ACC112 (cell line): ENCODE results near the gene SDS.

ENCODE experiments used
- H2AFZ ChIP-seq: fragments of 200-600 bp; sonication (generic); one replicate; pipeline ENCODE4 v1.6.0; 2017; ENCODE audit warnings: antibody characterized with exemption, low read length; ENCODE audit not compliant: unreplicated experiment
- H3K27ac ChIP-seq: fragments of 200-600 bp; sonication (generic); 2 replicates; pipeline ENCODE4 v1.5.1; 2014; ENCODE audit warnings: low read depth, mild to moderate bottlenecking, antibody characterized with exemption, low read length, moderate library complexity
- H3K27me3 ChIP-seq: fragments of 200-600 bp; sonication (generic); 2 replicates; pipeline ENCODE4 v1.6.1; 2014; ENCODE audit warnings: mild to moderate bottlenecking, antibody characterized with exemption, low read length, moderate library complexity, mixed read lengths; ENCODE audit not compliant: insufficient read depth
- H3K36me3 ChIP-seq: fragments of 200-600 bp; sonication (generic); 2 replicates; pipeline ENCODE4 v1.6.1; 2016; ENCODE audit warnings: mild to moderate bottlenecking, antibody characterized with exemption, low read length, moderate library complexity, mixed read lengths; ENCODE audit not compliant: insufficient read depth
- H3K4me1 ChIP-seq: fragments of 200-600 bp; sonication (generic); one replicate; pipeline ENCODE4 v1.6.1; 2016; ENCODE audit warnings: low read length, mixed read lengths; ENCODE audit not compliant: insufficient read depth, unreplicated experiment, control insufficient read depth
- H3K4me3 ChIP-seq: fragments of 200-600 bp; sonication (generic); 2 replicates; pipeline ENCODE4 v1.5.1; 2014; ENCODE audit warnings: mild to moderate bottlenecking, low read depth, low read length
- H3K79me2 ChIP-seq: fragments of 200-600 bp; sonication (generic); one replicate; pipeline ENCODE4 v1.6.0; 2016; ENCODE audit warnings: low read length; ENCODE audit not compliant: control insufficient read depth, unreplicated experiment, insufficient read depth

Gene SDS, protein sequence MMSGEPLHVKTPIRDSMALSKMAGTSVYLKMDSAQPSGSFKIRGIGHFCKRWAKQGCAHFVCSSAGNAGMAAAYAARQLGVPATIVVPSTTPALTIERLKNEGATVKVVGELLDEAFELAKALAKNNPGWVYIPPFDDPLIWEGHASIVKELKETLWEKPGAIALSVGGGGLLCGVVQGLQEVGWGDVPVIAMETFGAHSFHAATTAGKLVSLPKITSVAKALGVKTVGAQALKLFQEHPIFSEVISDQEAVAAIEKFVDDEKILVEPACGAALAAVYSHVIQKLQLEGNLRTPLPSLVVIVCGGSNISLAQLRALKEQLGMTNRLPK

DNA sequence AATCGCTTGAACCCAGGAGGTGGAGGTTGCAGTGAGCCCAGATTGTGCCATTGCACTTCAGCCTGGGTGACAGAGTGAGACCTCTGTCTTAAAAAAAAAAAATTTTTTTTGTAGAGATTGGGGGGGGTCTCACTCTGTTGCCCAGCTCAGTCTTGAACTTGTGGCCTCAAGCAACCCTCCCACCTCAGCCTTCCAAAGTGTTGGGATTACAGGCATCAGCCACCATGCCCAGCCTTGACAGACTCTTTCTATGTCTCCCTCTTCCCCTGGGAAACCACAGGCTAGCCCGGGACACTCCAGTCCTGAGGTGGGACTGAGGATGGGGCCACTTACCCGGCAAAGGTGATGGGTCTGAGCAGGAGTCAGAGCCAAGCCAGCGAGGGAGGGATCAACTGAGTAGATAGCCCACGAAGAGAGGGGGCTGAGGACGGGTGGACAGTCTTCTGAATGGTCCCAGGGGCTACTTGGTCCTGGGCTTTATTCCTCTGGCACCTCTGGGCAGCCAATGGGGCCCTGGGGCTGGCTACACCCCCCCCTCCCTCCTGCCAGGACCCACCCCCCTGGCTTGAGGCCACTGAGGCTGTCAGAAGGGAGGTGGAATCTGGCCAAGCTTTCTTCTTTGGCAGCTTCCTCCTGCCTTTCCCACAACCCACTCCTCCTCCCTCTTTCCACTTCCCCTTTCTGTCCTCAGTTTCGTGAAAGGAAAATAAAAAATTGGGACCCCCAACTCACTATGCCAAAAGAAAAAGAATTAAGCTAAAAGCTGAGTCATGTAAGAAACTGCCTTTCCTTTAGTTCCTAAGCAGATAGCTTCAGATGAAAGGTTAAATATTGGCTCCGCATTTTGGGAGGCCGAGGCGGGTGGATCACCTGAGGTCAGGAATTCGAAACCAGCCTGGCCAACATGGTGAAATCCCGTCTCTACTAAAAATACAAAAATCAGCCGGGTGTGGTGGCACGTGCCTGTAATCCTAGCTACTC, at the start of gene SDS:
Gene SDS (minus strand): TSS at position 453 of the 981 bp plus-strand sequence. CDS start 4,179 bp downstream, outside the sequence.
- Histone ChIP-seq H3K27ac (no peak within 1 kb of the TSS), H2AFZ (peak within 1 kb of the TSS; percentile 84), H3K4me1 (peaks cover 18% of the 10 kb centered on the region), H3K27me3 (no peaks in the 10 kb centered on the region), H3K36me3 (no peaks in the 10 kb centered on the region), H3K4me3 (0 out of 2 replicates have a peak within 1 kb of the TSS, but pooled peaks have one; percentile 27), H3K79me2 (no peaks in the 10 kb centered on the region)

DNA sequence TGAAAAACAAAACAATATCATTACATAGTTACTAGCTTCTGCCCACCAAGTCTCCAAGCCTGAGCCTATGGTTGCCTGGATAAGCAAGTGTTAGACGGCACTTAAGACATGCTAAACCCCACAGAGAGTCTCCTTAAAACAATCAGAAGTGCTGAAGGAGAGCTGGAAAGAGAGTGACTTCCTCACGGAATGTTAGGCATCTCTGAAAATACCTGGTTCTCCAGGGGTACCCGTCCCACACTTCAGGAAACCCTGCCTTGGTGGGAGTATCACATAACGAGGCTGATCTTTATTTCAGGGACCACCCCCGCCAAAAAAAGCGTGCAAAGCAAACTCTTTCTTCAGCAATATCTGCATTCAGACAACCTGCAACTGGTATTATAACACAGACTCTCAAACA, 49.6 kb upstream of the SDS start:
- Histone ChIP-seq H3K27ac (no peak overlapping the region), H3K4me1 (no peaks in the 10 kb centered on the region), H3K4me3 (no peak overlapping the region), H2AFZ (no peak overlapping the region), H3K79me2 (no peaks in the 10 kb centered on the region), H3K27me3 (peaks cover 21% of the 10 kb centered on the region), H3K36me3 (no peaks in the 10 kb centered on the region)

DNA sequence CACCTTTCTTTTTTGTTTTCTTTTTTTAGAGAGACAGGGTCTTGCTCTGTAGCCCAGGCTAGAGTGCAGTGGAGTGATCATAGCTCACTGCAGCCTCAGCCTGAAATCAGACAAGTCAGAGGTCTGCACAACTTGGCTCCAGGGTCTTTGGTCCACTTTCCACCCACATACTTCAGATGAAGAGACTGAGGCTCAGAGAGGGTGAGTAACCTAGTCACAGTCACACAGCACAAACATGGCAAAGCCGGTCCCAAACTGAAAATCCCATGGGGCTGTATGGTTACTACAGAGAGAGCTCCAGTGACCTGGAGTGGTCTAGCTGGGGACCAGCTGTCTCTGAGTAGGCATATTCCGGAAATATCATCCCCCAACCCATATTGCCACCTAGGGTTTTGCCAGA, 48.8 kb upstream of the SDS start:
- Histone ChIP-seq H3K27me3 (peaks cover 15% of the 10 kb centered on the region), H3K79me2 (no peaks in the 10 kb centered on the region)

DNA sequence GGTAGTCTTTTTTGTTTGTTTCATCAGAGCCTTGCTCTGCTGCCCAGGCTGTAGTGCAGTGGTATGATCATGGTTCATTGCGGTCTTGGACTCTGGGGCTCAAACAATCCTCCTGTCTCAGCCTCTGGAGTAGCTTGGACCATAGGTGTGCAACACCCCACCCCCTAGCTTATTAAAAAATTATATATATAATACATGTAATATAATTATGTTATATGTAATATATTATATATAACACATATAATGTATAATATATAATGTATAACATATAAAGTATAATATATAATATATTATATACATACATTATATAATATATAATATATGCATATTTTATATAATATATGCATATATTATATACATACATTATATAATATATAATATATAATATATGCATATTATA, 46.2 kb upstream of the SDS start:
- H2AFZ ChIP-seq: no peak overlapping the region
- H3K36me3 ChIP-seq: no peaks in the 10 kb centered on the region
- H3K27ac ChIP-seq: no peak overlapping the region
- H3K4me3 ChIP-seq: no peak overlapping the region
- H3K27me3 ChIP-seq: peaks cover 30% of the 10 kb centered on the region
- H3K4me1 ChIP-seq: no peaks in the 10 kb centered on the region
- H3K79me2 ChIP-seq: no peaks in the 10 kb centered on the region

More for the DNA sequence above, 48.8 kb upstream of the SDS start:
- no peaks in the 10 kb centered on the region for H3K36me3 ChIP-seq
- no peak overlapping the region for H3K4me3 ChIP-seq
- no peak overlapping the region for H3K27ac ChIP-seq
- H2AFZ ChIP-seq: no peak overlapping the region
- H3K4me1 ChIP-seq: no peaks in the 10 kb centered on the region

DNA sequence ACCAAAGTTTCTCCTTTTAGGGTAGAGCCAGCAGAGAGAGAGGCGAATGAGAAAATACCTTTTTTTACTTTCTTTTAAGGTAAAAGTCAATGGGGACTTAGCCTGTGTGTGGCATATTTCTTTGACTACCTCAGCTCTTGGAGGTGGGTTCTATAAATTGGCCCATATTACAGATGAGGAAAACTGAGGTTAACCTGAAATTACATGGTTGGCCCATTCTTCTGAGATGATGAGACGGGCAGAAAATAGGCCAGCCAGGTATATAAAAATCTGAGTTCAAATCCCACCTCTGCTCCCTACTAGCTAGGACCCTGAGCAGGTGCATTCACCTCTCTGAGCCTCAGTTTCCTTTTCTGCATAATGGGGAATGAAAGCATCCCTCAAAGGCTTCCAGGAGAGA, 45.6 kb upstream of the SDS start:
- H3K4me3 ChIP-seq: no peak overlapping the region
- peaks cover 34% of the 10 kb centered on the region for H3K27me3 ChIP-seq
- H3K79me2 ChIP-seq: no peaks in the 10 kb centered on the region

DNA sequence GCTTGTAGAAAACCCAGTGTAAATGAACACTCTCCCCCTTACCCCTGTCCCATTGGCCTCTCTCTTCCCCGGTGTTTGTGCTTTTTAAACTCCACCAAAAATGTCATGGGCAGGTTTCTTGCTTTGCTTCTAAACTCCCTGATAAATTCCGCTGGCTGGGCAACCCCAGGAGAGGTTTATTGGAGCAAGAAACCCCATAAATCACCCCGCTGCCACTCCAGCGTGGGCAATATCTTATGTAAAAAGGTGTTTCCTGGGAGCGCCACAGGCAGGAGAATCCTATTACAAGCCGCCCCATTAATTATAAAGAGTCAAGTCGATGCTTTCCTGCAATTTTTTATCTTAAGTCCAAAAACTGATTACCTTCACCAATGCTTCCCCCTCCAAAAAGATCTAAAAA, 45.2 kb upstream of the SDS start:
- Histone ChIP-seq H2AFZ (no peak overlapping the region), H3K79me2 (no peaks in the 10 kb centered on the region), H3K4me1 (no peaks in the 10 kb centered on the region), H3K4me3 (no peak overlapping the region), H3K27me3 (peaks cover 36% of the 10 kb centered on the region), H3K27ac (no peak overlapping the region), H3K36me3 (no peaks in the 10 kb centered on the region)

More for the DNA sequence above, 45.6 kb upstream of the SDS start:
- Histone ChIP-seq H3K27ac (no peak overlapping the region), H3K4me1 (no peaks in the 10 kb centered on the region), H3K36me3 (no peaks in the 10 kb centered on the region), H2AFZ (no peak overlapping the region)

DNA sequence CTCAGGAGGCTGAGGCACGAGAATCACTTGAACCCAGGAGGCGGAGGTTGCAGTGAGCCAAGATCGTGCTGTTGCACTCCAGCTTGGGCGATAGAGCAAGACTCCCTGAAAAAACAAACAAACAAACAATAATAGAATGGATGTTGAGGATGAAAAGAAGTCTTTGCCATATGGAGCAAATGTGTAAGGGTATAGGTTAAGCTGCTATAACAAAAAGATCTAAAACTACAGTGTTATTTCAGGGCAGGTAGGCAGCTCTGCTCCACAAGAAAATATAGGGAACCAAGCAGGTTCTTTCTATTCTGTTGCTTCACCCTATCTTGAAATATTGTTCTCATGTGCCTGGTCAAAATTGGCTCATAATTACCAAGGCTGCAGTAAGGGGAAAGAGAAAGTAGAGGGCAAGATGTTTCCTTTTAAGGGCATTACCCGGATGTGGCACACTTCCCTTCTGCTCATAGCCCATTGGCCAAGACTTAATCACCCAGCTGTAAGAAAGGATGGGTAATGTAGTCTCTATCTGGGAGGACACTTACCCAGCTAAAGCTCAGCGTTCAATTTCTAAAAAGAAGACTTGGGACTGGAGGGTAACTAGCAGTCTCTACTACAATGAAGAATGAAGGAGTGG, 42.0 kb upstream of the SDS start:
- no peak overlapping the region for H2AFZ ChIP-seq
- H3K36me3 ChIP-seq: no peaks in the 10 kb centered on the region
- H3K27ac ChIP-seq: no peak overlapping the region
- no peak overlapping the region for H3K4me3 ChIP-seq
- no peaks in the 10 kb centered on the region for H3K4me1 ChIP-seq
- H3K79me2 ChIP-seq: no peaks in the 10 kb centered on the region
- peaks cover 41% of the 10 kb centered on the region for H3K27me3 ChIP-seq

DNA sequence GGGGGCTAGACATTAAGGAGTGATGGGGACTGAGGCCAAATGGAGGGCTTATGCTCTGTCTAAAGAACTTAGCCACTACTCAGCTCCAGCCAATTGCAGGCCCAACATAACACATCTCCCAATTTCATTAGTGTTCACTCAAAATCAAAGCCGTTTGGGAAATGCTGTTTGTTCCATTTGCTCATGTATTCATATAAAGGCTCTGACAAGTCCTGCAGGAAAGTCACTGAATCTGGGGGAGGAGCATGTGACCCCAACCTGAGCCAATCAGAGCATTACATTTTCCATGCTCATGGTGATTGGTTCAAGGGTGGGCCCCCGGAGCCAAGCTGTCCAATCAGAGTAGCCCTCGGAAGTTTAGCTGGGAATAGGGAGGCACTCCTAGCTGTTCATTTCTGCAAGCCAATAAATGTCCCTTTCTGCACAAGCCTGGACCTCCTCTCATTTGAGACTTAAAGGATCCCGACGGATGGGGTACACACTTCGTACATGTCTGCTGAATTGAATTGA, 39.4 kb upstream of the SDS start:
- no peak overlapping the region for H3K27ac ChIP-seq
- no peaks in the 10 kb centered on the region for H3K4me1 ChIP-seq
- H3K79me2 ChIP-seq: no peaks in the 10 kb centered on the region
- H3K27me3 ChIP-seq: peaks cover 35% of the 10 kb centered on the region
- no peak overlapping the region for H2AFZ ChIP-seq
- H3K4me3 ChIP-seq: no peak overlapping the region
- no peaks in the 10 kb centered on the region for H3K36me3 ChIP-seq

DNA sequence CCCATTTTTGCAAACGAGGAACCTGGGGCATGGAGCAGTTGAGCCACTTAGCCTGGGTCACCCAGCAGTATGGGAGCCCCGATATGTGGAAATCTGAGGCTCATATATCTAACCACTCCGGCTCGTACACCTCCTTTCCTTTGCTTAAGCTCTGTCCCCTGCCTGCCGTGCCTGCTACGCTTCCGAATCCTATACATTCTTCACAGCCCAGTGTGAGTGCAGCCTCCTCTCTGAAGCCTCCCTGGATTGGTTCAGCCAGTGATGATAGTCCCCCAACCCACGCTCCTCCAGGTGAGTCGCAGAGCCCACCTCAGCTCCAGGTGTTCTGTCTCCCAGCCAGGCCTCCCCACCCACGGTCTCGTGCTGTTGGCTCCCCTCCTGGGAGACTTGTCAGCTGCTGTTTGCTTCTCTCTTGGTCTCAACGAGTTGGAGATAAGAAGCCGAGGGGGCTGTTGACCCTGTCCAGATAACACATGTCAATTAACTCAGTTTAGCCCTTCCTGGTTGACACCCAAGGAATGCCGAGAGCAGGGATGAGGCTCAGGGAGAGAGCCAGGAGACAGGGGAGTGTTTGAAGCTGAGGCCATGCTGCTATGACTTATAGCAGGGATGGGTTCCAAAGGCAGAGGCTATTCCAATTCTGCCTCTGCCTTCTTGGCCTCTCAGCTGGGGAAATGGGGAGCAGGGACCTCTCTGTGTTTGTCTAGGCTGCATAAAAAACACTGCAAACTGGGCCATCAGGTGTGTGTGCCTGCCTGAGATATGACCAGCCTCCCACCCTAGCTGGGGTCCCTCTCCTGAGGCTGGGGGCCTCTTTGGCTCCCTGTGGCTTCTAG, 37.5 kb upstream of the SDS start:
- H2AFZ ChIP-seq: no peak overlapping the region
- H3K4me1 ChIP-seq: no peaks in the 10 kb centered on the region
- H3K27ac ChIP-seq: no peak overlapping the region
- H3K79me2 ChIP-seq: no peaks in the 10 kb centered on the region
- peaks cover 28% of the 10 kb centered on the region for H3K27me3 ChIP-seq
- no peak overlapping the region for H3K4me3 ChIP-seq
- no peaks in the 10 kb centered on the region for H3K36me3 ChIP-seq

DNA sequence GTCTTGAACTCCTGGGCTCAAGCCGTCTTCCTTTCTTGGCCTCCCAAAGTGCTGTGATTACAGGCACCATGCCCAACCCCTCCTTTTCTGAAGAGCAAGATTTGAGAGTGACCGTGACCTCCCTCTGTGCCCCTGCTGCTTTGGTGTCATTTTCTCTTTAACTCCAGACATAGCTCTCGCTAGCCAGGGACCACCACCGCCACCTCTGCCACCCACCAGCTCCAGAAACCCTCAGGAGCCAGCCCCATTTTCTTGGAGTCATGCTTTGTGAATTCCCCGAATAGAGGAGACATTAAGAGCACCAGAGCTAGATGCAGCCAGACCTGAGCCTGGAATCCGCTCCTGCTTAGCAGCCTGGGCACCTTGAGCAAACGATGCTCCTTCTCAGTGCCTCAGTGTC, 36.6 kb upstream of the SDS start:
- Histone ChIP-seq H3K4me3 (no peak overlapping the region), H3K27me3 (peaks cover 21% of the 10 kb centered on the region), H2AFZ (no peak overlapping the region), H3K4me1 (no peaks in the 10 kb centered on the region), H3K79me2 (no peaks in the 10 kb centered on the region), H3K27ac (no peak overlapping the region), H3K36me3 (no peaks in the 10 kb centered on the region)
